Adipose tissue (tissue), 3 donors: ENCODE data around the gene CFAP69. TPM values are rescaled to one million over a fixed set of nuclear protein-coding genes. Genes with fewer than 3 reads are reported as not detected.
"Not testable (repeated sequence)": the region's sequence is repeated elsewhere in the genome, so short reads cannot be mapped to it uniquely, and the experiment has no call there.

Experiments
- H3K27ac ChIP-seq: one replicate; pipeline ENCODE4 v1.5.1; 2013; ENCODE audit warnings: low read depth, low read length
- WGBS, 3 donors: extraction: QIAGEN DNeasy Blood & Tissue Kit; methylation state at CpG; one replicate each; pipeline ENCODE4 v1.1.7; 2013; 5-methylcytosine and 5-hydroxymethylcytosine counted together
- polyA plus RNA-seq, 3 donors: library from polyadenylated mRNA; stranded (reverse); fragments of 200-250 nt; gene quantifications; one replicate each; pipeline ENCODE4 v1.2.3, GENCODE V29; 2013
- donor health status: healthy with polysubstance abuse.
- donor health status: Bipolar disorder and iron deficiency.
- donor health status: healthy.

Gene CFAP69
- polyA plus RNA-seq, 3 donors = 1.2 to 5.5 (median 2.5) TPM

- 26 to 36% (median 26%) methylated on average over 7 of the region's 7 CpGs for WGBS, 3 donors
- no peak overlapping the region for H3K27ac ChIP-seq
These were observed 75.4 kb downstream of the CFAP69 start for GRCh38 chr7:90320418-90320800.

GRCh38 chr7:90320801-90321494, 76.0 kb downstream of the CFAP69 start, which contains the start of gene FAM237B:
Gene FAM237B (minus strand): TSS chr7:90321304. CDS start chr7:90319748, 1,556 bp downstream.
- no peak within 1 kb of the TSS for H3K27ac ChIP-seq
- 1 to 2% (median 2%) methylated on average over 54 to 62 of the region's 62 CpGs for WGBS, 3 donors

GRCh38 chr7:90322837-90323236, 77.9 kb downstream of the CFAP69 start:
- no peak overlapping the region for H3K27ac ChIP-seq

- WGBS, 3 donors = 9 to 29% methylated on average over 1 of the region's 1 CpG; no CpG with 5 or more reads in 1 of the 3 donors
- H3K27ac ChIP-seq = no peak overlapping the region
These were observed 81.5 kb downstream of the CFAP69 start for GRCh38 chr7:90326500-90326899.

- H3K27ac ChIP-seq = no peak overlapping the region
- WGBS, 3 donors = 94 to 96% (median 95%) methylated on average over 41 to 48 of the region's 48 CpGs
These were observed 89.3 kb downstream of the CFAP69 start for GRCh38 chr7:90334193-90334843.

GRCh38 chr7:90334926-90335325, 90.0 kb downstream of the CFAP69 start:
- not testable (repeated sequence) for H3K27ac ChIP-seq
- 80 to 89% (median 87%) methylated on average over 2 of the region's 2 CpGs for WGBS, 3 donors

- no peak overlapping the region for H3K27ac ChIP-seq
These were observed 92.1 kb downstream of the CFAP69 start for GRCh38 chr7:90337106-90337505.

- no peak overlapping the region for H3K27ac ChIP-seq
These were observed 100.0 kb downstream of the CFAP69 start for GRCh38 chr7:90345016-90345415.

- WGBS, 3 donors = 5 to 9% (median 7%) methylated on average over 18 of the region's 18 CpGs
- H3K27ac ChIP-seq = no peak overlapping the region
These were observed 100.8 kb downstream of the CFAP69 start for GRCh38 chr7:90345595-90346335.

GRCh38 chr7:90346336-90347125, 101.6 kb downstream of the CFAP69 start, which contains the start of gene GTPBP10:
Gene GTPBP10 (plus strand): TSS chr7:90346716. CDS start chr7:90346742, 26 bp downstream.
- no peak within 1 kb of the TSS for H3K27ac ChIP-seq
- WGBS, 3 donors = 0 to 1% (median 0%) methylated on average over 37 of the region's 37 CpGs

GRCh38 chr7:90347759-90348158, 102.8 kb downstream of the CFAP69 start:
- WGBS, 3 donors = 52 to 62% (median 59%) methylated on average over 4 of the region's 4 CpGs
- H3K27ac ChIP-seq = no peak overlapping the region

- H3K27ac ChIP-seq = no peak overlapping the region
- WGBS, 3 donors = 72 to 90% (median 82%) methylated on average over 4 of the region's 4 CpGs
These were observed 104.3 kb downstream of the CFAP69 start for GRCh38 chr7:90349305-90349704.

- H3K27ac ChIP-seq = not testable (repeated sequence)
- 89 to 97% (median 97%) methylated on average over 3 of the region's 3 CpGs for WGBS, 3 donors
These were observed 105.1 kb downstream of the CFAP69 start for GRCh38 chr7:90350032-90350431.

- H3K27ac ChIP-seq = no peak overlapping the region
These were observed 107.0 kb downstream of the CFAP69 start for GRCh38 chr7:90351987-90352386.

Other genes starting within 250 kb of the CFAP69 start
- 10 to 100 TPM in 2 of 3 donors, 1 to 10 TPM in 1; 4.3 to 50.9 (median 17.2) TPM for gene STEAP1, start 90.7 kb upstream of the CFAP69 start, polyA plus RNA-seq
- gene STEAP2, start 33.4 kb upstream of the CFAP69 start, polyA plus RNA-seq = 10 to 100 TPM in 1 of 3 donors, 1 to 10 TPM in 2; 2.6 to 11.4 (median 5.5) TPM
- under 1 TPM in 1 of 3 donors, not detected in 2; 0.03 TPM for gene FAM237B, start 76.1 kb downstream of the CFAP69 start, polyA plus RNA-seq
- 1 to 10 TPM; 7.0 to 9.3 (median 8.3) TPM for gene GTPBP10, start 101.5 kb downstream of the CFAP69 start, polyA plus RNA-seq
- 10 to 100 TPM in 1 of 3 donors, 1 to 10 TPM in 2; 7.0 to 11.4 (median 7.8) TPM for gene CLDN12, start 158.3 kb downstream of the CFAP69 start, polyA plus RNA-seq
- gene PTTG1IP2, start 224.5 kb downstream of the CFAP69 start, polyA plus RNA-seq = not detected